Stimulated activated naive CD8-positive, alpha-beta T cell treated with anti-CD3 and anti-CD28 coated beads, Interleukin-15, Interleukin-2, amounts not matched to agents 100 ng/mL and 50 ng/mL, for 24 hours (primary cell): ENCODE data around the gene GRID2.
"Not testable (repeated sequence)": the region's sequence is repeated elsewhere in the genome, so short reads cannot be mapped to it uniquely, and the experiment has no call there.

Experiments used
- H3K27ac Mint-ChIP-seq: one replicate; pipeline ENCODE4 v1.8.0; 2021; ENCODE audit warnings: mild to moderate bottlenecking, mixed read lengths
- H3K27me3 Mint-ChIP-seq: one replicate; pipeline ENCODE4 v1.8.0; 2021; ENCODE audit warnings: mixed read lengths
- H3K36me3 Mint-ChIP-seq: one replicate; pipeline ENCODE4 v1.8.0; 2021; ENCODE audit warnings: low read depth, mixed read lengths
- H3K4me1 Mint-ChIP-seq: one replicate; pipeline ENCODE4 v1.8.0; 2021; ENCODE audit warnings: low read depth, mixed read lengths
- H3K4me3 Mint-ChIP-seq: one replicate; pipeline ENCODE4 v1.8.0; 2021; ENCODE audit warnings: mild to moderate bottlenecking, mixed read lengths
- H3K9me3 Mint-ChIP-seq: one replicate; pipeline ENCODE4 v1.8.0; 2021; ENCODE audit warnings: mixed read lengths

Gene GRID2

GRCh38 chr4:92344216-92344615 lies 40.5 kb downstream of the GRID2 start:
- no peak overlapping the region for H3K27ac Mint-ChIP-seq
- H3K4me1 Mint-ChIP-seq, result no peaks in the 10 kb centered on the region
- H3K36me3 Mint-ChIP-seq, result no peaks in the 10 kb centered on the region
- peaks cover 3% of the 10 kb centered on the region for H3K9me3 Mint-ChIP-seq
- H3K4me3 Mint-ChIP-seq, result no peak overlapping the region
- no peaks in the 10 kb centered on the region for H3K27me3 Mint-ChIP-seq

GRCh38 chr4:92346289-92346688 lies 42.5 kb downstream of the GRID2 start:
- no peaks in the 10 kb centered on the region for H3K36me3 Mint-ChIP-seq
- no peak overlapping the region for H3K27ac Mint-ChIP-seq
- H3K9me3 Mint-ChIP-seq, result no peaks in the 10 kb centered on the region
- H3K4me1 Mint-ChIP-seq, result no peaks in the 10 kb centered on the region
- H3K4me3 Mint-ChIP-seq, result no peak overlapping the region
- no peaks in the 10 kb centered on the region for H3K27me3 Mint-ChIP-seq

GRCh38 chr4:92357966-92358365 lies 54.2 kb downstream of the GRID2 start:
- Mint-ChIP-seq H3K4me1 (no peaks in the 10 kb centered on the region), H3K27ac (no peak overlapping the region), H3K9me3 (peaks cover 7% of the 10 kb centered on the region), H3K27me3 (no peaks in the 10 kb centered on the region), H3K36me3 (no peaks in the 10 kb centered on the region), H3K4me3 (no peak overlapping the region)

- no peaks in the 10 kb centered on the region for H3K36me3 Mint-ChIP-seq
- H3K9me3 Mint-ChIP-seq, result no peaks in the 10 kb centered on the region
- no peak overlapping the region for H3K27ac Mint-ChIP-seq
- no peaks in the 10 kb centered on the region for H3K4me1 Mint-ChIP-seq
- H3K27me3 Mint-ChIP-seq, result no peaks in the 10 kb centered on the region
- no peak overlapping the region for H3K4me3 Mint-ChIP-seq
Measured at GRCh38 chr4:92359491-92359890, 55.7 kb downstream of the GRID2 start.

- Mint-ChIP-seq H3K36me3 (no peaks in the 10 kb centered on the region), H3K27me3 (no peaks in the 10 kb centered on the region), H3K9me3 (no peaks in the 10 kb centered on the region), H3K4me1 (no peaks in the 10 kb centered on the region), H3K27ac (no peak overlapping the region), H3K4me3 (no peak overlapping the region)
Measured at GRCh38 chr4:92362028-92362427, 58.3 kb downstream of the GRID2 start.

GRCh38 chr4:92368653-92369052 lies 64.9 kb downstream of the GRID2 start:
- Mint-ChIP-seq H3K4me1 (no peaks in the 10 kb centered on the region), H3K27ac (no peak overlapping the region), H3K9me3 (peaks cover 10% of the 10 kb centered on the region), H3K27me3 (no peaks in the 10 kb centered on the region), H3K36me3 (no peaks in the 10 kb centered on the region), H3K4me3 (no peak overlapping the region)

- Mint-ChIP-seq H3K27ac (no peak overlapping the region), H3K36me3 (no peaks in the 10 kb centered on the region), H3K4me1 (no peaks in the 10 kb centered on the region), H3K4me3 (no peak overlapping the region), H3K9me3 (peaks cover 6% of the 10 kb centered on the region), H3K27me3 (no peaks in the 10 kb centered on the region)
Measured at GRCh38 chr4:92381616-92382015, 77.8 kb downstream of the GRID2 start.

GRCh38 chr4:92382128-92382527 lies 78.4 kb downstream of the GRID2 start:
- H3K36me3 Mint-ChIP-seq, result no peaks in the 10 kb centered on the region
- H3K4me1 Mint-ChIP-seq, result no peaks in the 10 kb centered on the region
- no peaks in the 10 kb centered on the region for H3K27me3 Mint-ChIP-seq
- H3K9me3 Mint-ChIP-seq, result peaks cover 4% of the 10 kb centered on the region
- no peak overlapping the region for H3K4me3 Mint-ChIP-seq
- no peak overlapping the region for H3K27ac Mint-ChIP-seq

- Mint-ChIP-seq H3K27ac (no peak overlapping the region), H3K27me3 (no peaks in the 10 kb centered on the region), H3K36me3 (no peaks in the 10 kb centered on the region), H3K4me3 (no peak overlapping the region), H3K4me1 (no peaks in the 10 kb centered on the region), H3K9me3 (no peaks in the 10 kb centered on the region)
Measured at GRCh38 chr4:92387459-92388069, 83.8 kb downstream of the GRID2 start.

- Mint-ChIP-seq H3K27ac (no peak overlapping the region), H3K36me3 (no peaks in the 10 kb centered on the region), H3K4me1 (no peaks in the 10 kb centered on the region), H3K4me3 (no peak overlapping the region), H3K27me3 (no peaks in the 10 kb centered on the region), H3K9me3 (peaks cover 7% of the 10 kb centered on the region)
Measured at GRCh38 chr4:92399032-92399431, 95.3 kb downstream of the GRID2 start.

- not testable (repeated sequence) for H3K9me3 Mint-ChIP-seq, H3K4me1 Mint-ChIP-seq, H3K27ac Mint-ChIP-seq, H3K4me3 Mint-ChIP-seq, H3K27me3 Mint-ChIP-seq, H3K36me3 Mint-ChIP-seq
Measured at GRCh38 chr4:92403525-92403924, 99.8 kb downstream of the GRID2 start.

GRCh38 chr4:92406488-92406887 lies 102.7 kb downstream of the GRID2 start:
- Mint-ChIP-seq H3K27me3 (no peaks in the 10 kb centered on the region), H3K4me3 (no peak overlapping the region), H3K9me3 (peaks cover 3% of the 10 kb centered on the region), H3K27ac (no peak overlapping the region), H3K4me1 (no peaks in the 10 kb centered on the region), H3K36me3 (no peaks in the 10 kb centered on the region)

GRCh38 chr4:92421920-92422319 lies 118.2 kb downstream of the GRID2 start:
- Mint-ChIP-seq H3K9me3 (peaks cover 5% of the 10 kb centered on the region), H3K27ac (no peak overlapping the region), H3K36me3 (no peaks in the 10 kb centered on the region), H3K4me3 (no peak overlapping the region), H3K4me1 (no peaks in the 10 kb centered on the region), H3K27me3 (no peaks in the 10 kb centered on the region)

- H3K4me3 Mint-ChIP-seq, result no peak overlapping the region
- H3K4me1 Mint-ChIP-seq, result no peaks in the 10 kb centered on the region
- no peak overlapping the region for H3K27ac Mint-ChIP-seq
- H3K36me3 Mint-ChIP-seq, result no peaks in the 10 kb centered on the region
- H3K27me3 Mint-ChIP-seq, result no peaks in the 10 kb centered on the region
- H3K9me3 Mint-ChIP-seq, result peaks cover 6% of the 10 kb centered on the region
Measured at GRCh38 chr4:92433272-92433758, 129.5 kb downstream of the GRID2 start.

GRCh38 chr4:92438722-92439121 lies 135.0 kb downstream of the GRID2 start:
- not testable (repeated sequence) for H3K27ac Mint-ChIP-seq, H3K36me3 Mint-ChIP-seq, H3K4me3 Mint-ChIP-seq, H3K4me1 Mint-ChIP-seq, H3K27me3 Mint-ChIP-seq
- H3K9me3 Mint-ChIP-seq, result peaks cover 10% of the 10 kb centered on the region

GRCh38 chr4:92442131-92442530 lies 138.4 kb downstream of the GRID2 start:
- peaks cover 15% of the 10 kb centered on the region for H3K9me3 Mint-ChIP-seq
- not testable (repeated sequence) for H3K4me1 Mint-ChIP-seq, H3K27ac Mint-ChIP-seq, H3K36me3 Mint-ChIP-seq, H3K27me3 Mint-ChIP-seq, H3K4me3 Mint-ChIP-seq
